Erythroblast (primary cell): ENCODE measurements around the gene MSH5.

Experiments
- GATA1 ChIP-seq: IDR thresholded peaks from 2 replicates; pipeline ENCODE4 v1.6.1; 2011; ENCODE audit warnings: low read depth, mild to moderate bottlenecking, control low read depth, low read length, moderate library complexity
- POLR2A ChIP-seq: IDR thresholded peaks from 2 replicates; pipeline ENCODE4 v1.6.1; 2011; ENCODE audit warnings: mild to moderate bottlenecking, low read length

- TF ChIP-seq POLR2A, result no peak
- TF ChIP-seq GATA1, result no peak
Measured at GRCh38 chr6:31740397-31741223, 805 bp downstream of the MSH5 start.
